ENCODE measurements around the gene ABCA13.
A peak's percentile ranks its signal among the peaks of the same experiment; 100 is the strongest.

The ABCA13 gene

GRCh38 chr7:48366096-48366495 is 194.8 kb downstream of the ABCA13 start:
- DNase-seq (ENCODE audit: low spot score), result no peak

GRCh38 chr7:48376263-48376662 is 205.0 kb downstream of the ABCA13 start:
- no peak for DNase-seq (ENCODE audit: low spot score)

GRCh38 chr7:48380921-48381320 is 209.7 kb downstream of the ABCA13 start:
- no peak for DNase-seq (ENCODE audit: low spot score)

GRCh38 chr7:48381571-48381970 is 210.3 kb downstream of the ABCA13 start:
- no peak for DNase-seq (ENCODE audit: low spot score)

GRCh38 chr7:48384180-48384752 is 213.0 kb downstream of the ABCA13 start:
- no peak for DNase-seq (ENCODE audit: low spot score)

GRCh38 chr7:48387932-48388331 is 216.7 kb downstream of the ABCA13 start:
- DNase-seq (ENCODE audit: low spot score), result no peak

- DNase-seq (ENCODE audit: low spot score), result no peak
Observed at GRCh38 chr7:48388911-48389310, 217.7 kb downstream of the ABCA13 start.

- peak; percentile 16 for DNase-seq (ENCODE audit: low spot score)
Observed at GRCh38 chr7:48389977-48390376, 218.7 kb downstream of the ABCA13 start.

GRCh38 chr7:48390388-48391327 is 219.4 kb downstream of the ABCA13 start:
- no peak for DNase-seq (ENCODE audit: low spot score)

- DNase-seq (ENCODE audit: low spot score), result no peak
Observed at GRCh38 chr7:48398191-48398590, 226.9 kb downstream of the ABCA13 start.

- DNase-seq (ENCODE audit: low spot score), result no peak
Observed at GRCh38 chr7:48402721-48403120, 231.5 kb downstream of the ABCA13 start.

GRCh38 chr7:48408731-48409130 is 237.5 kb downstream of the ABCA13 start:
- DNase-seq (ENCODE audit: low spot score), result no peak

GRCh38 chr7:48411619-48412018 is 240.4 kb downstream of the ABCA13 start:
- DNase-seq (ENCODE audit: low spot score), result no peak

GRCh38 chr7:48414011-48414732 is 242.9 kb downstream of the ABCA13 start:
- DNase-seq (ENCODE audit: low spot score), result no peak

GRCh38 chr7:48416327-48416908 is 245.2 kb downstream of the ABCA13 start:
- no peak for DNase-seq (ENCODE audit: low spot score)

GRCh38 chr7:48419401-48419800 is 248.1 kb downstream of the ABCA13 start:
- DNase-seq (ENCODE audit: low spot score), result no peak

- no peak for DNase-seq (ENCODE audit: low spot score)
Observed at GRCh38 chr7:48420206-48420605, 248.9 kb downstream of the ABCA13 start.

GRCh38 chr7:48421357-48421756 is 250.1 kb downstream of the ABCA13 start:
- peak; percentile 29 for DNase-seq (ENCODE audit: low spot score)

GRCh38 chr7:48424731-48425130 is 253.5 kb downstream of the ABCA13 start:
- DNase-seq (ENCODE audit: low spot score), result no peak

GRCh38 chr7:48426331-48426965 is 255.2 kb downstream of the ABCA13 start:
- DNase-seq (ENCODE audit: low spot score), result no peak

- DNase-seq (ENCODE audit: low spot score), result peak; percentile 54
Observed at GRCh38 chr7:48426966-48427555, 255.8 kb downstream of the ABCA13 start.

GRCh38 chr7:48427671-48428070 is 256.4 kb downstream of the ABCA13 start:
- DNase-seq (ENCODE audit: low spot score), result peak; percentile 24

Data from hepatic stellate cell (primary cell).